Measurements from ENCODE around the gene EFTUD2. TPM values are rescaled to one million over a fixed set of nuclear protein-coding genes. Genes with fewer than 3 reads are reported as not detected.
A peak's percentile ranks its signal among the peaks of the same experiment; 100 is the strongest.

The EFTUD2 gene
- total and polyA plus RNA-seq, 2 of the 13 experiments (the other 11 are each of a cell fraction or from before 2014, with no cell fraction given), result 111 to 137 TPM

- TF ChIP-seq, protein P1, sequence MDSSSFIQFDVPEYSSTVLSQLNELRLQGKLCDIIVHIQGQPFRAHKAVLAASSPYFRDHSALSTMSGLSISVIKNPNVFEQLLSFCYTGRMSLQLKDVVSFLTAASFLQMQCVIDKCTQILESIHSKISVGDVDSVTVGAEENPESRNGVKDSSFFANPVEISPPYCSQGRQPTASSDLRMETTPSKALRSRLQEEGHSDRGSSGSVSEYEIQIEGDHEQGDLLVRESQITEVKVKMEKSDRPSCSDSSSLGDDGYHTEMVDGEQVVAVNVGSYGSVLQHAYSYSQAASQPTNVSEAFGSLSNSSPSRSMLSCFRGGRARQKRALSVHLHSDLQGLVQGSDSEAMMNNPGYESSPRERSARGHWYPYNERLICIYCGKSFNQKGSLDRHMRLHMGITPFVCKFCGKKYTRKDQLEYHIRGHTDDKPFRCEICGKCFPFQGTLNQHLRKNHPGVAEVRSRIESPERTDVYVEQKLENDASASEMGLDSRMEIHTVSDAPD (CRISPR knock-in tag; IDR thresholded peaks at IDR 0.05), result no peak; the same call in 1 of the 2 replicates
- no peak for TF ChIP-seq ZNF160 (CRISPR knock-in tag; IDR thresholded peaks at IDR 0.05)
- TF ChIP-seq, protein P2, sequence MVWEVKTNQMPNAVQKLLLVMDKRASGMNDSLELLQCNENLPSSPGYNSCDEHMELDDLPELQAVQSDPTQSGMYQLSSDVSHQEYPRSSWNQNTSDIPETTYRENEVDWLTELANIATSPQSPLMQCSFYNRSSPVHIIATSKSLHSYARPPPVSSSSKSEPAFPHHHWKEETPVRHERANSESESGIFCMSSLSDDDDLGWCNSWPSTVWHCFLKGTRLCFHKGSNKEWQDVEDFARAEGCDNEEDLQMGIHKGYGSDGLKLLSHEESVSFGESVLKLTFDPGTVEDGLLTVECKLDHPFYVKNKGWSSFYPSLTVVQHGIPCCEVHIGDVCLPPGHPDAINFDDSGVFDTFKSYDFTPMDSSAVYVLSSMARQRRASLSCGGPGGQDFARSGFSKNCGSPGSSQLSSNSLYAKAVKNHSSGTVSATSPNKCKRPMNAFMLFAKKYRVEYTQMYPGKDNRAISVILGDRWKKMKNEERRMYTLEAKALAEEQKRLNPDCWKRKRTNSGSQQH (CRISPR knock-in tag; IDR thresholded peaks at IDR 0.05; ENCODE audit: low read depth), result no peak
- no peak for TF ChIP-seq SMAD9 (CRISPR knock-in tag; IDR thresholded peaks at IDR 0.05)
- no peak for TF ChIP-seq ZNF7 (CRISPR knock-in tag; IDR thresholded peaks at IDR 0.05)
- no peak for TF ChIP-seq NPAS2 (CRISPR knock-in tag; IDR thresholded peaks at IDR 0.05; ENCODE audit: borderline replicate concordance)
- TF ChIP-seq ZNF558 (CRISPR knock-in tag; IDR thresholded peaks at IDR 0.05; ENCODE audit: borderline replicate concordance), result no peak
- TF ChIP-seq MEIS1 (CRISPR knock-in tag; IDR thresholded peaks at IDR 0.05; ENCODE audit: borderline replicate concordance), result peak; percentile 86
- no peak for TF ChIP-seq CHD2 (IDR thresholded peaks at IDR 0.05; ENCODE audit: low read depth, low read length)
- TF ChIP-seq ATF7 (IDR thresholded peaks at IDR 0.05), result no peak
- TF ChIP-seq ATF7 (CRISPR knock-in tag; IDR thresholded peaks at IDR 0.05), result peak; percentile 34; the same call in 1 of the 2 replicates
- TF ChIP-seq MAX (IDR thresholded peaks at IDR 0.05), result no peak; the same call in 1 of the 2 replicates
- peak; percentile 70; the same call in 1 of the 2 replicates for TF ChIP-seq IRF2 (CRISPR knock-in tag; IDR thresholded peaks at IDR 0.05)
- TF ChIP-seq CSRNP2 (CRISPR knock-in tag; conservative IDR thresholded peaks at IDR 0.05; ENCODE audit: low read depth), result peak; percentile 51; the same call in 1 of the 2 replicates
- TF ChIP-seq FOXC1 (CRISPR knock-in tag; IDR thresholded peaks at IDR 0.05; ENCODE audit: borderline replicate concordance), result peak; percentile 66; the same call in 1 of the 2 replicates
- TF ChIP-seq ZFP36 (IDR thresholded peaks at IDR 0.05; ENCODE audit: borderline replicate concordance, low read depth, low read length, partially characterized antibody), result no peak
- no peak for TF ChIP-seq GATAD2A (CRISPR knock-in tag; IDR thresholded peaks at IDR 0.05)
- TF ChIP-seq ZNF766 (CRISPR knock-in tag; IDR thresholded peaks at IDR 0.05; ENCODE audit: borderline replicate concordance), result no peak
- no peak for TF ChIP-seq CREM (IDR thresholded peaks at IDR 0.05)
- no peak for TF ChIP-seq CREM (CRISPR knock-in tag; IDR thresholded peaks at IDR 0.05)
- TF ChIP-seq ZNF274 (CRISPR knock-in tag; IDR thresholded peaks at IDR 0.05), result no peak
- TF ChIP-seq HHEX (CRISPR knock-in tag; IDR thresholded peaks at IDR 0.05), result no peak
- TF ChIP-seq ERF (CRISPR knock-in tag; IDR thresholded peaks at IDR 0.05), result no peak; the same call in 1 of the 2 replicates
- no peak for TF ChIP-seq RNF2 (conservative IDR thresholded peaks at IDR 0.05; ENCODE audit: low read depth)
- no peak for TF ChIP-seq RCOR2 (CRISPR knock-in tag; IDR thresholded peaks at IDR 0.05)
- TF ChIP-seq ZNF343 (CRISPR knock-in tag; IDR thresholded peaks at IDR 0.05), result no peak
Observed at GRCh38 chr17:44911133-44912001, 12.1 kb upstream of the EFTUD2 start (continued).
